GM12865 (cell line): ENCODE measurements around the gene CRYBG2.

Experiments used
- DNase-seq: peaks from one replicate; pipeline ENCODE4 v3.0.0; 2010; ENCODE audit warnings: low read depth
- H3K4me3 ChIP-seq: 2 replicates; pipeline ENCODE4 v1.5.1; 2011; ENCODE audit warnings: mild to moderate bottlenecking, low read depth, low read length, control low read depth
- CTCF ChIP-seq: IDR thresholded peaks from 2 replicates; pipeline ENCODE4 v1.5.1; 2011; ENCODE audit warnings: low read length, control low read depth, low read depth, inconsistent platforms; ENCODE audit not compliant: insufficient read depth; ENCODE audit errors: missing control alignments

Gene CRYBG2

GRCh38 chr1:26370591-26371382 lies 16.9 kb upstream of the CRYBG2 start:
- TF ChIP-seq CTCF = no peak
- DNase-seq = no peak
- no peak overlapping the region for H3K4me3 ChIP-seq

GRCh38 chr1:26368486-26368885 lies 14.6 kb upstream of the CRYBG2 start:
- DNase-seq = no peak
- no peak overlapping the region for H3K4me3 ChIP-seq
- TF ChIP-seq CTCF = no peak

GRCh38 chr1:26368006-26368405 lies 14.1 kb upstream of the CRYBG2 start:
- no peak for DNase-seq
- H3K4me3 ChIP-seq = no peak overlapping the region
- TF ChIP-seq CTCF = no peak

- no peak for TF ChIP-seq CTCF
- DNase-seq = no peak
- no peak overlapping the region for H3K4me3 ChIP-seq
Measured at GRCh38 chr1:26367441-26367840, 13.5 kb upstream of the CRYBG2 start.

- TF ChIP-seq CTCF = no peak
Measured at GRCh38 chr1:26364956-26365355, 11.0 kb upstream of the CRYBG2 start.

GRCh38 chr1:26363549-26364448 lies 9.9 kb upstream of the CRYBG2 start:
- DNase-seq = peak; percentile 83
- TF ChIP-seq CTCF = peak; percentile 97

More at GRCh38 chr1:26364956-26365355, 11.0 kb upstream of the CRYBG2 start:
- no peak overlapping the region for H3K4me3 ChIP-seq
- no peak for DNase-seq

More at GRCh38 chr1:26363549-26364448, 9.9 kb upstream of the CRYBG2 start:
- no peak overlapping the region for H3K4me3 ChIP-seq
